Transverse colon (tissue), 4 donors: Measurements from ENCODE around the gene PIEZO1. TPM values are rescaled to one million over a fixed set of nuclear protein-coding genes. Genes with fewer than 3 reads are reported as not detected.

Source experiments
- DNase-seq: peaks from one replicate; pipeline ENCODE4 v3.0.0-alpha.2; 2019
- H3K27ac ChIP-seq, 4 donors: fragments of 200-600 bp; sonication (generic); 2 replicates each; pipeline ENCODE4 v1.5.1; 2016 to 2018; ENCODE audit warnings: inconsistent platforms in 4 of 4
- H3K27me3 ChIP-seq: fragments of 200-600 bp; sonication (generic); 2 replicates; pipeline ENCODE4 v1.5.1; 2017; ENCODE audit warnings: inconsistent platforms
- H3K36me3 ChIP-seq, 4 donors: fragments of 200-600 bp; sonication (generic); 2 replicates each; pipeline ENCODE4 v1.5.1; 2017 to 2019; ENCODE audit warnings: inconsistent platforms in 4 of 4
- H3K4me1 ChIP-seq, 4 donors: fragments of 200-600 bp; sonication (generic); 2 replicates each; pipeline ENCODE4 v1.5.1; 2017 to 2020; ENCODE audit warnings: inconsistent platforms in 4 of 4
- H3K4me3 ChIP-seq, 4 donors: fragments of 200-600 bp; sonication (generic); 1 replicate in 1 of 4; 2 replicates in 3 of 4; pipeline versions ENCODE4 v1.5.1 to v1.6.1; 2017 to 2019; ENCODE audit warnings: inconsistent platforms in 4 of 4
- H3K9me3 ChIP-seq, 2 donors: fragments of 200-600 bp; sonication (generic); 2 replicates each; pipeline ENCODE4 v1.5.1; 2017 to 2019; ENCODE audit warnings: inconsistent platforms in 2 of 2
- EP300 ChIP-seq: sonication (generic); formaldehyde crosslinking; IDR thresholded peaks from one replicate; pipeline ENCODE4 v1.6.1; 2017; ENCODE audit warnings: antibody characterized with exemption, low read depth
- POLR2A ChIP-seq: fragments of 450-650 bp; IDR thresholded peaks from one replicate; pipeline ENCODE4 v1.6.1; 2016; ENCODE audit warnings: antibody characterized with exemption, mild to moderate bottlenecking, moderate library complexity
- POLR2AphosphoS5 ChIP-seq, 3 donors: sonication (generic); formaldehyde crosslinking; IDR thresholded peaks; one replicate each; pipeline ENCODE4 v1.6.1; 2016; ENCODE audit warnings: antibody characterized with exemption in 3 of 3
- WGBS, 2 donors: methylation state at CpG; one replicate each; pipeline ENCODE4 v1.1.5; 2018; ENCODE audit warnings: low coverage in 1 of 2; 5-methylcytosine and 5-hydroxymethylcytosine counted together
- in situ Hi-C, 4 donors: fragments of 200-750 bp; cut with MboI; loops; one replicate each; pipeline versions ENCODE4 v1.15.0 to v1.15.1; 2017; ENCODE audit warnings: low sequenced_read_pairs in 3 of 4, low pct_ligation_motif_present in 1 of 4, low pct_unique_long_range_greater_than_20kb in 1 of 4
- intact Hi-C: fragments of 100-400 bp; cut with DNase I; formaldehyde crosslinking; loops from one replicate; pipeline ENCODE4 v1.15.1; 2023; ENCODE audit warnings: low total_unique reads
- total RNA-seq, 4 donors: library from RNA; depleted of rRNA; stranded (reverse); fragments of >200 nt; gene quantifications; one replicate each; pipeline ENCODE4 v1.1.0, GENCODE V29; 2016
- TF ChIP-seq, protein P1 (sequence below), 5 experiments: fragments of 200-600 bp in 3 of 5; fragments of 450-650 bp in 2 of 5; sonication (generic) in 3 of 5; IDR thresholded peaks; 1 replicate in 2 of 5; 2 replicates in 3 of 5; pipeline ENCODE4 v1.5.1; 2016 to 2017; ENCODE audit warnings: antibody characterized with exemption in 5 of 5, inconsistent platforms in 3 of 5, mild to moderate bottlenecking in 2 of 5, moderate library complexity in 1 of 5

The PIEZO1 gene
- total RNA-seq, 4 donors from 2014 or later: 133 to 546 (median 179) TPM

DNA sequence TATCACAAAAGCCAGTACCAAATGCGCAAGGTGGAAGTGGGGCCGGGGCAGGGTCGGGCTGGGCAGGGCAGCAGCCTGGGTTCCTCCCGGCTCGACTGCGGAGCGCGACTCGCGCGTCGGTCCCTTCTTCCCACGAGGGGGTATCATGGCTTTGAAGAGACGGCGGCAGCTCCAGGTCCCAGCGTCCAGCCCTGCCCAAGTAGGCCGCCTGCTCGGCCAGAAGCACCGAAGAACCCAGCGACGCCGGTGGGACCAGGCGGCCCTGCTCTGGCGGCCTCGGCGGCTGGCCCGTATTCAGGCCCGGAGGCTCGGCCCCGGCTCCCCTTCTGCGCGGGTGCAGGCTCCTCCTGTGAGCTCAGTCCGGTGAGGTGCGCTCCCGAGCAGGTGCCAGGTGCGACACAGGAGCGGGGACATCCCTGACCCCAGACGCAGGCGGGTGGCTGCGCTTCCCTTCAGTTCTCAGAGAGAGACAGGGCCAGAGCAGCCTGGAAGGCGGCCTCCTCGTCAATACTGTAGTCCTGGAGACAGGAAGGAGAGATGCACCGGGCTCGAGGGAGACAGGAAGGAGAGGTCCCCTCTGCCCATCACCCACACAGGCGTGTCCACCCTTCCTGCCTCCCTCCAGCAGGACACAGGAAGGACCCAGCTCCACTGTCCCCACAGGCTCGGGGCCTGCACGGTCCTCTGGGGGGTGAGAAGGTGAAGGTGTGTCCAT is 87.7 kb downstream of the PIEZO1 start:
- no peak for TF ChIP-seq POLR2AphosphoS5 (IDR thresholded peaks at IDR 0.05)
- TF ChIP-seq, protein P1, sequence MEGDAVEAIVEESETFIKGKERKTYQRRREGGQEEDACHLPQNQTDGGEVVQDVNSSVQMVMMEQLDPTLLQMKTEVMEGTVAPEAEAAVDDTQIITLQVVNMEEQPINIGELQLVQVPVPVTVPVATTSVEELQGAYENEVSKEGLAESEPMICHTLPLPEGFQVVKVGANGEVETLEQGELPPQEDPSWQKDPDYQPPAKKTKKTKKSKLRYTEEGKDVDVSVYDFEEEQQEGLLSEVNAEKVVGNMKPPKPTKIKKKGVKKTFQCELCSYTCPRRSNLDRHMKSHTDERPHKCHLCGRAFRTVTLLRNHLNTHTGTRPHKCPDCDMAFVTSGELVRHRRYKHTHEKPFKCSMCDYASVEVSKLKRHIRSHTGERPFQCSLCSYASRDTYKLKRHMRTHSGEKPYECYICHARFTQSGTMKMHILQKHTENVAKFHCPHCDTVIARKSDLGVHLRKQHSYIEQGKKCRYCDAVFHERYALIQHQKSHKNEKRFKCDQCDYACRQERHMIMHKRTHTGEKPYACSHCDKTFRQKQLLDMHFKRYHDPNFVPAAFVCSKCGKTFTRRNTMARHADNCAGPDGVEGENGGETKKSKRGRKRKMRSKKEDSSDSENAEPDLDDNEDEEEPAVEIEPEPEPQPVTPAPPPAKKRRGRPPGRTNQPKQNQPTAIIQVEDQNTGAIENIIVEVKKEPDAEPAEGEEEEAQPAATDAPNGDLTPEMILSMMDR (IDR thresholded peaks at IDR 0.05): no peak
- no peak for TF ChIP-seq EP300
- no peak for TF ChIP-seq POLR2A
- Histone ChIP-seq H3K4me3 (no peak overlapping the region), H3K36me3 (peaks cover 0 to 4% (median 0%) of the 10 kb centered on the region in 4 donors), H3K9me3 (no peaks in the 10 kb centered on the region), H3K27me3 (no peaks in the 10 kb centered on the region), H3K4me1 (peaks cover 0 to 20% (median 9%) of the 10 kb centered on the region in 4 donors), H3K27ac (no peak overlapping the region)
- in situ Hi-C loops (no loop called here), intact Hi-C loops (no loop called here)
- DNase-seq: no peak
- 90% methylated on average over 7 to 43 of the region's 47 CpGs for WGBS, 2 donors

GRCh38 chr16:88696441-88696840 is 88.6 kb downstream of the PIEZO1 start:
- H3K36me3 ChIP-seq: peaks cover 0 to 4% (median 0%) of the 10 kb centered on the region in 4 donors
- no peak overlapping the region for H3K4me3 ChIP-seq
- H3K4me1 ChIP-seq: peaks cover 0 to 25% (median 8%) of the 10 kb centered on the region in 4 donors
- 87 to 90% methylated on average over 4 to 13 of the region's 14 CpGs for WGBS, 2 donors
- no peak overlapping the region for H3K27ac ChIP-seq
- TF ChIP-seq, protein P1 (IDR thresholded peaks at IDR 0.05): no peak
- TF ChIP-seq POLR2AphosphoS5 (IDR thresholded peaks at IDR 0.05): no peak
- no peak for DNase-seq
- no peaks in the 10 kb centered on the region for H3K27me3 ChIP-seq
- in situ Hi-C loops (no loop called here), intact Hi-C loops (no loop called here)
- H3K9me3 ChIP-seq: no peaks in the 10 kb centered on the region

DNA sequence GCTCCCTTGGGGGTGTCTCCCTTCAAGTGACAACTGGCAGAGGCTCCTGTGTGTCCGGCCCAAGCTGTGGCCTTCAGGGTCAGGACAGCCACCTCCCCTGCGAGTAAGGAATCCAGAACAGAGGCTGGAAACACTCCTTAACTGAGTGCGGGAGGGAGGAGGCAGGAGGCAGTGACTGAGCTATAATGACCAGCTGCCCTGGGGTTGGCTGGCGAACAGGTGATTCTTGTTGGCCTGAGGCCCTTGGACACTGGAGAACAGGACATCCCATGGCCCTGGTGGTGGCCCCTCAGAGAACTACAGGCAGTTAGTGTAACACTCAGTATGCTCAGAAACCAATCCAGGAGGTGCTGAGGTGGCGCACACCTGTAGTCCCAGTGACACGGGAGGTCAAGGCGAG is 89.3 kb downstream of the PIEZO1 start:
- WGBS, 2 donors: 92% methylated on average over 7 of the region's 7 CpGs; no CpG with 5 or more reads in 1 of the 2 donors
- intact Hi-C loops: no loop called here
- no peak for DNase-seq
- TF ChIP-seq POLR2A (no peak), POLR2AphosphoS5 (IDR thresholded peaks at IDR 0.05) (no peak), EP300 (no peak)
- TF ChIP-seq, protein P1 (IDR thresholded peaks at IDR 0.05): no peak
- Histone ChIP-seq H3K4me1 (peaks cover 0 to 23% (median 6%) of the 10 kb centered on the region in 4 donors), H3K27ac (no peak overlapping the region), H3K4me3 (no peak overlapping the region), H3K9me3 (no peaks in the 10 kb centered on the region), H3K27me3 (peaks cover 3% of the 10 kb centered on the region), H3K36me3 (peaks cover 0 to 4% (median 0%) of the 10 kb centered on the region in 4 donors)
- in situ Hi-C loops: no loop called here

DNA sequence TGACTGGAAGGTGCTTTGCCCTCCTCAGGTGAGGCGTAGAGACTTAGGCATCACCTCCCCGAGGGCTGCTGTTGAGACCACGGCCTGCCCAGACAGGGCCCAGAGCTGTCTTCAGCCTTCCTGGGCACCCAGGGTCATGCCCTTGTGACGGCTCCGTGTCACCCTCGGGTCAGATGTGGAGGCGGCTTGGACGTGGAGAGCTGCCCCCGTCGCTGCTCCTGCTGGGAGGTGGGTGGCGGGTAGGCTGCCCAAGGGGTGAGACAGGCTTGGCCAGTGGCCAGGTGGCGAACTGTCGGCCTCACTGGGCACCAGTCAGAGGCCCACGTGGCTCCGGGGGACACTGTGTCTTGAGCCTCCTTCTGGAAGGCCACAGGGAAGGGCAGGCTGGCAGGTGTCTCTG is 89.8 kb downstream of the PIEZO1 start:
- TF ChIP-seq, protein P1 (IDR thresholded peaks at IDR 0.05): no peak
- TF ChIP-seq EP300 (no peak), POLR2A (no peak), POLR2AphosphoS5 (IDR thresholded peaks at IDR 0.05) (no peak)
- Histone ChIP-seq H3K27me3 (peaks cover 8% of the 10 kb centered on the region), H3K4me1 (peaks cover 0 to 18% (median 5%) of the 10 kb centered on the region in 4 donors), H3K36me3 (peaks cover 0 to 4% (median 0%) of the 10 kb centered on the region in 4 donors), H3K9me3 (no peaks in the 10 kb centered on the region), H3K27ac (no peak overlapping the region), H3K4me3 (no peak overlapping the region)
- intact Hi-C loops (no loop called here), in situ Hi-C loops (no loop called here)
- 66% methylated on average over 6 of the region's 15 CpGs; no CpG with 5 or more reads in 1 of the 2 donors for WGBS, 2 donors
- DNase-seq: no peak
